ENCODE results near the gene BEX3.

DNA sequence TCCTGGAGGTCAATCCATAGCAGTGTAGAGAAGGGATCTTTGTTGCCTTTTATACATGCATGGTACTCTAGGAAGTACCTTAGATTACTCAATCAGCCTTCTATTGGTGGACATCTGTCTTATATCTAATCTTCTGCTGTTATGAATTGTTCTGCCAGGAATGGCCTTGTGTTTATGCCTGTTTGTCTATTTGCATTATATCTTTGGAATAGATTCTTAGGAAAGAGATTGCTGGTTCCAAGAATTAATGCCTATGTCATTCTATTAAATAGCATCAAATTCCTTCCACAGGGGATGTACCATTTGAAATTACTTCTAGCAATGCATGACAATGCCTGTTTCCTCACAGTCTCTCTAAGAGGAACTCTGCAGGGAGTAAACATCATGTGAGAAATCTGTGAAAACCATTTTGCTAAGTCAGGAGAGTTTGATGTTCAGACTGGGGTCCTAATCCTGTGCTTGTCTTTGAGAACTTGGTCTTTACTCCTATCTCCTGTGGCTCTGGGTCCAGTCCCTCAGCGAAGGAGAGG lies 42.5 kb downstream of the BEX3 start:
- TF ChIP-seq IRF2 (CRISPR knock-in tag; IDR thresholded peaks at IDR 0.05; ENCODE audit: borderline replicate concordance, low read depth) = no peak
- TF ChIP-seq, protein P1, sequence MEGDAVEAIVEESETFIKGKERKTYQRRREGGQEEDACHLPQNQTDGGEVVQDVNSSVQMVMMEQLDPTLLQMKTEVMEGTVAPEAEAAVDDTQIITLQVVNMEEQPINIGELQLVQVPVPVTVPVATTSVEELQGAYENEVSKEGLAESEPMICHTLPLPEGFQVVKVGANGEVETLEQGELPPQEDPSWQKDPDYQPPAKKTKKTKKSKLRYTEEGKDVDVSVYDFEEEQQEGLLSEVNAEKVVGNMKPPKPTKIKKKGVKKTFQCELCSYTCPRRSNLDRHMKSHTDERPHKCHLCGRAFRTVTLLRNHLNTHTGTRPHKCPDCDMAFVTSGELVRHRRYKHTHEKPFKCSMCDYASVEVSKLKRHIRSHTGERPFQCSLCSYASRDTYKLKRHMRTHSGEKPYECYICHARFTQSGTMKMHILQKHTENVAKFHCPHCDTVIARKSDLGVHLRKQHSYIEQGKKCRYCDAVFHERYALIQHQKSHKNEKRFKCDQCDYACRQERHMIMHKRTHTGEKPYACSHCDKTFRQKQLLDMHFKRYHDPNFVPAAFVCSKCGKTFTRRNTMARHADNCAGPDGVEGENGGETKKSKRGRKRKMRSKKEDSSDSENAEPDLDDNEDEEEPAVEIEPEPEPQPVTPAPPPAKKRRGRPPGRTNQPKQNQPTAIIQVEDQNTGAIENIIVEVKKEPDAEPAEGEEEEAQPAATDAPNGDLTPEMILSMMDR (IDR thresholded peaks at IDR 0.05) = no peak
- no peak for TF ChIP-seq FOXJ3 (CRISPR knock-in tag; IDR thresholded peaks at IDR 0.05; ENCODE audit: borderline replicate concordance)
- no peak for TF ChIP-seq PREB (CRISPR knock-in tag; IDR thresholded peaks at IDR 0.05; ENCODE audit: borderline replicate concordance)
- TF ChIP-seq USF2 (CRISPR knock-in tag; IDR thresholded peaks at IDR 0.05) = no peak
- TF ChIP-seq ZNF121 (CRISPR knock-in tag; IDR thresholded peaks at IDR 0.05) = no peak
- no peak for TF ChIP-seq NR3C1 (CRISPR knock-in tag; conservative IDR thresholded peaks at IDR 0.05; ENCODE audit: low read depth)
- TF ChIP-seq, protein P2, sequence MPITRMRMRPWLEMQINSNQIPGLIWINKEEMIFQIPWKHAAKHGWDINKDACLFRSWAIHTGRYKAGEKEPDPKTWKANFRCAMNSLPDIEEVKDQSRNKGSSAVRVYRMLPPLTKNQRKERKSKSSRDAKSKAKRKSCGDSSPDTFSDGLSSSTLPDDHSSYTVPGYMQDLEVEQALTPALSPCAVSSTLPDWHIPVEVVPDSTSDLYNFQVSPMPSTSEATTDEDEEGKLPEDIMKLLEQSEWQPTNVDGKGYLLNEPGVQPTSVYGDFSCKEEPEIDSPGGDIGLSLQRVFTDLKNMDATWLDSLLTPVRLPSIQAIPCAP (CRISPR knock-in tag; IDR thresholded peaks at IDR 0.05) = no peak
- no peak for TF ChIP-seq MAX (CRISPR knock-in tag; IDR thresholded peaks at IDR 0.05)

Data from WTC11 (cell line).